ENCODE measurements around the gene ZNF613. TPM values are rescaled to one million over a fixed set of nuclear protein-coding genes. Genes with fewer than 3 reads are reported as not detected.

Gene ZNF613
- total RNA-seq, 2 donors from 2014 or later, result 4.1 to 5.2 TPM

GRCh38 chr19:51993422-51993821, 66.2 kb downstream of the ZNF613 start:
- no peak for DNase-seq (ENCODE audit: low spot score)
- peaks cover 29 to 97% of the 10 kb centered on the region in 2 donors for H3K9me3 ChIP-seq
- H3K4me3 ChIP-seq, result no peak overlapping the region
- H3K4me1 ChIP-seq, result no peaks in the 10 kb centered on the region
- no peaks in the 10 kb centered on the region for H3K27me3 ChIP-seq
- H3K36me3 ChIP-seq, result peaks cover 61% of the 10 kb centered on the region
- H3K27ac ChIP-seq, result no peak overlapping the region
- no peak for TF ChIP-seq CTCF (IDR thresholded peaks at IDR 0.05)

- peaks cover 29 to 97% of the 10 kb centered on the region in 2 donors for H3K9me3 ChIP-seq
- no peak overlapping the region for H3K27ac ChIP-seq
- DNase-seq (ENCODE audit: low spot score), result no peak
- no peak for TF ChIP-seq CTCF (IDR thresholded peaks at IDR 0.05)
- H3K4me1 ChIP-seq, result no peaks in the 10 kb centered on the region
- H3K27me3 ChIP-seq, result no peaks in the 10 kb centered on the region
- no peak overlapping the region for H3K4me3 ChIP-seq
- peaks cover 68% of the 10 kb centered on the region for H3K36me3 ChIP-seq
These were observed 66.9 kb downstream of the ZNF613 start for GRCh38 chr19:51994048-51994644.

Other genes starting within 250 kb of the ZNF613 start
- gene SPACA6, start 234.1 kb upstream of the ZNF613 start, total RNA-seq, result 1 to 10 TPM; 3.7 to 6.4 TPM
- gene HAS1, start 203.5 kb upstream of the ZNF613 start, total RNA-seq, result 10 to 100 TPM; 27.0 to 52.0 TPM
- 10 to 100 TPM in 1 of 2 donors, 1 to 10 TPM in 1; 4.4 to 22.7 TPM for gene FPR1, start 175.6 kb upstream of the ZNF613 start, total RNA-seq
- 1 to 10 TPM in 1 of 2 donors, under 1 TPM in 1; 0.30 to 3.9 TPM for gene FPR2, start 166.3 kb upstream of the ZNF613 start, total RNA-seq
- gene FPR3, start 132.3 kb upstream of the ZNF613 start, total RNA-seq, result 10 to 100 TPM in 1 of 2 donors, 1 to 10 TPM in 1; 1.4 to 14.7 TPM
- gene ZNF577, start 39.5 kb upstream of the ZNF613 start, total RNA-seq, result 1 to 10 TPM; 6.4 to 9.5 TPM
- 1 to 10 TPM; 7.2 to 7.4 TPM for gene ZNF649, start 22.5 kb upstream of the ZNF613 start, total RNA-seq
- 1 to 10 TPM; 5.7 to 6.5 TPM for gene ZNF350, start 59.4 kb downstream of the ZNF613 start, total RNA-seq
- 10 to 100 TPM; 10.4 to 10.8 TPM for gene ZNF615, start 80.7 kb downstream of the ZNF613 start, total RNA-seq
- 1 to 10 TPM; 6.5 to 6.6 TPM for gene ZNF614, start 100.9 kb downstream of the ZNF613 start, total RNA-seq
- 1 to 10 TPM; 5.4 to 8.6 TPM for gene ZNF432, start 121.4 kb downstream of the ZNF613 start, total RNA-seq
- gene ZNF841, start 168.3 kb downstream of the ZNF613 start, total RNA-seq, result 10 to 100 TPM in 1 of 2 donors, 1 to 10 TPM in 1; 4.8 to 11.0 TPM
- 1 to 10 TPM; 2.4 to 3.3 TPM for gene ZNF616, start 212.5 kb downstream of the ZNF613 start, total RNA-seq
- 1 to 10 TPM; 2.2 to 7.6 TPM for gene ZNF836, start 244.1 kb downstream of the ZNF613 start, total RNA-seq